NCI-H1694 (cell line): Measurements from ENCODE around the gene RPL10A.
A peak's percentile ranks its signal among the peaks of the same experiment; 100 is the strongest.
"Not testable (repeated sequence)": the region's sequence is repeated elsewhere in the genome, so short reads cannot be mapped to it uniquely, and the experiment has no call there.

Experiments used
- DNase-seq: peaks from one replicate; lab custom pipeline; 2025; lab: John Stamatoyannopoulos, UW

RPL10A gene

GRCh38 chr6:35468181-35468979 lies at the start of gene RPL10A:
Gene RPL10A, plus strand, starts transcription at chr6:35468401. Its CDS starts 34 bp downstream, at chr6:35468435.
- peak; percentile 93 for DNase-seq

- DNase-seq: no peak
Observed at GRCh38 chr6:35419417-35419816, 48.8 kb upstream of the RPL10A start.

- DNase-seq: no peak
Observed at GRCh38 chr6:35419961-35420360, 48.2 kb upstream of the RPL10A start.

- DNase-seq: no peak
Observed at GRCh38 chr6:35425284-35425683, 42.9 kb upstream of the RPL10A start.

- no peak for DNase-seq
Observed at GRCh38 chr6:35426074-35426473, 42.1 kb upstream of the RPL10A start.

GRCh38 chr6:35427435-35427834 lies 40.8 kb upstream of the RPL10A start:
- DNase-seq: no peak

GRCh38 chr6:35427851-35428321 lies 40.3 kb upstream of the RPL10A start:
- no peak for DNase-seq

- DNase-seq: no peak
Observed at GRCh38 chr6:35428421-35429149, 39.6 kb upstream of the RPL10A start.

- no peak for DNase-seq
Observed at GRCh38 chr6:35429463-35429862, 38.7 kb upstream of the RPL10A start.

- no peak for DNase-seq
Observed at GRCh38 chr6:35432291-35432690, 35.9 kb upstream of the RPL10A start.

GRCh38 chr6:35432702-35433101 lies 35.5 kb upstream of the RPL10A start:
- not testable (repeated sequence) for DNase-seq

GRCh38 chr6:35435074-35435837 lies 32.9 kb upstream of the RPL10A start:
- no peak for DNase-seq

- no peak for DNase-seq
Observed at GRCh38 chr6:35436071-35436857, 31.9 kb upstream of the RPL10A start.

- DNase-seq: not testable (repeated sequence)
Observed at GRCh38 chr6:35438378-35439065, 29.7 kb upstream of the RPL10A start.

GRCh38 chr6:35439308-35439707 lies 28.9 kb upstream of the RPL10A start:
- no peak for DNase-seq

- DNase-seq: no peak
Observed at GRCh38 chr6:35441205-35441604, 27.0 kb upstream of the RPL10A start.

- no peak for DNase-seq
Observed at GRCh38 chr6:35441642-35442041, 26.6 kb upstream of the RPL10A start.

GRCh38 chr6:35442693-35443092 lies 25.5 kb upstream of the RPL10A start:
- no peak for DNase-seq

- no peak for DNase-seq
Observed at GRCh38 chr6:35443341-35444030, 24.7 kb upstream of the RPL10A start.

- no peak for DNase-seq
Observed at GRCh38 chr6:35445691-35446090, 22.5 kb upstream of the RPL10A start.
